IMR-90 (cell line): ENCODE measurements around the gene TOR4A. TPM values are rescaled to one million over a fixed set of nuclear protein-coding genes. Genes with fewer than 3 reads are reported as not detected.

Source experiments
- ATAC-seq: fragments of 200-7000 bp; cut with Tn5 transposase; 2 replicates; pipeline ENCODE4 v1.9.1; 2020; ENCODE audit warnings: low read depth, mild to moderate bottlenecking, moderate library complexity
- BruUV-seq: library from RNA; stranded (reverse); fragments of 400-500 nt; replicated peaks from 2 replicates; lab custom pipeline; 2021; lab: Mats Ljungman, UMichigan
- CTCF ChIA-PET: fragments of 300-600 bp; formaldehyde crosslinking; extraction: SDS; loops from one replicate; lab custom pipeline; 2021; ENCODE audit warnings: antibody characterized with exemption; lab: Yijun Ruan, JAX
- POLR2A ChIA-PET: fragments of 300-600 bp; sonication (Branson Sonifier 250); formaldehyde crosslinking; loops from one replicate; lab custom pipeline; 2022; ENCODE audit warnings: antibody characterized with exemption; ENCODE audit not compliant: unreplicated experiment; lab: Charles Lee
- DNase-seq: peaks from one replicate; pipeline ENCODE4 v3.0.0; 2013
- H2AFZ ChIP-seq: replicated peaks from 2 replicates; pipeline ENCODE3; 2013; ENCODE audit warnings: low read length, mild to moderate bottlenecking; ENCODE audit not compliant: poor library complexity
- H2AK5ac ChIP-seq: 2 replicates; pipeline ENCODE4 v1.6.1; 2013; ENCODE audit warnings: low read depth, low read length, inconsistent platforms
- H2AK9ac ChIP-seq: replicated peaks from 2 replicates; pipeline ENCODE3; 2013; ENCODE audit warnings: mild to moderate bottlenecking, low read depth, low read length, moderate library complexity; ENCODE audit not compliant: poor library complexity
- H2BK120ac ChIP-seq: 2 replicates; pipeline ENCODE4 v1.6.1; 2013; ENCODE audit warnings: low read depth, low read length, inconsistent platforms
- H2BK15ac ChIP-seq: 3 replicates; pipeline ENCODE4 v1.6.1; 2013; ENCODE audit warnings: low read depth, low read length, inconsistent platforms
- H2BK20ac ChIP-seq: 2 replicates; pipeline ENCODE4 v1.6.1; 2013; ENCODE audit warnings: low read depth, mild to moderate bottlenecking, inconsistent platforms, low read length, moderate library complexity
- H2BK5ac ChIP-seq: 2 replicates; pipeline ENCODE4 v1.6.1; 2013; ENCODE audit warnings: mild to moderate bottlenecking, low read depth, low read length, inconsistent platforms; ENCODE audit not compliant: poor library complexity, severe bottlenecking
- H3K14ac ChIP-seq: replicated peaks from 2 replicates; pipeline ENCODE4 v1.6.1; 2013; ENCODE audit warnings: low read depth, low read length, inconsistent platforms
- H3K18ac ChIP-seq: 2 replicates; pipeline ENCODE4 v1.6.1; 2013; ENCODE audit warnings: low read depth, low read length, control low read depth
- H3K23ac ChIP-seq: 2 replicates; pipeline ENCODE4 v1.6.1; 2013; ENCODE audit warnings: low read depth, low read length, inconsistent platforms
- H3K27ac ChIP-seq: 2 replicates; pipeline ENCODE4 v1.5.1; 2013; ENCODE audit warnings: mild to moderate bottlenecking, control low read depth, low read length; ENCODE audit not compliant: insufficient read depth
- H3K27me3 ChIP-seq: 2 replicates; pipeline ENCODE4 v1.6.1; 2013; ENCODE audit warnings: low read length; ENCODE audit not compliant: control insufficient read depth, insufficient read depth
- H3K36me3 ChIP-seq: 2 replicates; pipeline ENCODE4 v1.6.1; 2013; ENCODE audit warnings: low read length, mixed read lengths; ENCODE audit not compliant: control insufficient read depth, insufficient read depth
- H3K4ac ChIP-seq: 2 replicates; pipeline ENCODE4 v1.6.1; 2013; ENCODE audit warnings: low read depth, low read length, inconsistent platforms
- H3K4me1 ChIP-seq: 2 replicates; pipeline ENCODE4 v1.6.1; 2013; ENCODE audit warnings: low read length, mixed read lengths; ENCODE audit not compliant: control insufficient read depth, insufficient read depth
- H3K4me2 ChIP-seq: 2 replicates; pipeline ENCODE4 v1.6.1; 2013; ENCODE audit warnings: low read depth, mild to moderate bottlenecking, control low read depth, low read length, moderate library complexity
- H3K4me3 ChIP-seq: 2 replicates; pipeline ENCODE4 v1.5.1; 2013; ENCODE audit warnings: low read depth, mild to moderate bottlenecking, control low read depth, low read length, moderate library complexity; ENCODE audit not compliant: insufficient read depth
- H3K56ac ChIP-seq: 2 replicates; pipeline ENCODE4 v1.6.1; 2013; ENCODE audit warnings: low read length, inconsistent platforms; ENCODE audit not compliant: insufficient read depth; ENCODE audit errors: extremely low read depth
- H3K79me1 ChIP-seq, 2 experiments: 2 replicates each; pipeline ENCODE4 v1.6.1; 2013; ENCODE audit warnings: low read length in 2 of 2, inconsistent platforms in 1 of 2, low read depth in 1 of 2
- H3K9ac ChIP-seq: 2 replicates; pipeline ENCODE4 v1.6.1; 2013; ENCODE audit warnings: low read depth, low read length, control low read depth
- H3K9me1 ChIP-seq: 2 replicates; pipeline ENCODE4 v1.6.1; 2013; ENCODE audit warnings: low read length, inconsistent platforms; ENCODE audit not compliant: insufficient read depth
- H3K9me3 ChIP-seq: 2 replicates; pipeline ENCODE4 v1.6.1; 2013; ENCODE audit warnings: low read length; ENCODE audit not compliant: control insufficient read depth, insufficient read depth
- H4K20me1 ChIP-seq: 2 replicates; pipeline ENCODE4 v1.6.1; 2013; ENCODE audit warnings: low read length, inconsistent platforms; ENCODE audit not compliant: insufficient read depth
- H4K5ac ChIP-seq: 2 replicates; pipeline ENCODE4 v1.6.1; 2013; ENCODE audit warnings: mild to moderate bottlenecking, low read depth, low read length, control low read depth
- H4K8ac ChIP-seq, 2 experiments: 2 replicates each; pipeline ENCODE4 v1.6.1; 2013; ENCODE audit warnings: low read depth in 2 of 2, low read length in 2 of 2, control low read depth in 1 of 2, inconsistent platforms in 1 of 2
- H4K91ac ChIP-seq: 2 replicates; pipeline ENCODE4 v1.6.1; 2013; ENCODE audit warnings: low read depth, low read length, inconsistent platforms; ENCODE audit not compliant: insufficient read depth
- CEBPB ChIP-seq: IDR thresholded peaks from 2 replicates; pipeline ENCODE4 v1.6.1; 2012; ENCODE audit warnings: low read depth, low read length, improper control_type of control experiment
- CHD1 ChIP-seq: IDR thresholded peaks from 2 replicates; pipeline ENCODE4 v1.6.1; 2012; ENCODE audit warnings: low read depth, low read length, improper control_type of control experiment
- CTCF ChIP-seq: conservative IDR thresholded peaks from 2 replicates; pipeline ENCODE4 v1.5.1; 2012; ENCODE audit warnings: mild to moderate bottlenecking, low read depth, low read length, improper control_type of control experiment
- ELK1 ChIP-seq: fragments of 150-350 bp; IDR thresholded peaks from 2 replicates; pipeline ENCODE4 v1.6.1; 2016; ENCODE audit warnings: low read depth, mild to moderate bottlenecking, low read length, moderate library complexity, borderline replicate concordance
- MAFK ChIP-seq: IDR thresholded peaks from 2 replicates; pipeline ENCODE4 v1.6.1; 2012; ENCODE audit warnings: low read depth, low read length, improper control_type of control experiment
- MAZ ChIP-seq: IDR thresholded peaks from 2 replicates; pipeline ENCODE4 v1.6.1; 2012; ENCODE audit warnings: low read depth, mild to moderate bottlenecking, low read length, improper control_type of control experiment, moderate library complexity, borderline replicate concordance
- MXI1 ChIP-seq: IDR thresholded peaks from 2 replicates; pipeline ENCODE4 v1.6.1; 2012; ENCODE audit warnings: low read depth, mild to moderate bottlenecking, low read length, moderate library complexity, borderline replicate concordance
- NFE2L2 ChIP-seq: fragments of 150-350 bp; IDR thresholded peaks from 2 replicates; pipeline ENCODE4 v1.6.1; 2016; ENCODE audit warnings: low read depth, mild to moderate bottlenecking, low read length
- POLR2A ChIP-seq: IDR thresholded peaks from 2 replicates; pipeline ENCODE4 v1.6.1; 2012; ENCODE audit warnings: mild to moderate bottlenecking, low read depth, low read length
- RAD21 ChIP-seq: IDR thresholded peaks from 2 replicates; pipeline ENCODE4 v1.6.1; 2012; ENCODE audit warnings: low read length, improper control_type of control experiment
- RCOR1 ChIP-seq: IDR thresholded peaks from 2 replicates; pipeline ENCODE4 v1.6.1; 2012; ENCODE audit warnings: mild to moderate bottlenecking, low read length, improper control_type of control experiment; ENCODE audit not compliant: insufficient replicate concordance
- RFX5 ChIP-seq: IDR thresholded peaks from 2 replicates; pipeline ENCODE4 v1.8.0; 2012; ENCODE audit warnings: low read depth, mild to moderate bottlenecking, low read length, moderate library complexity
- SMC3 ChIP-seq: fragments of 150-350 bp; IDR thresholded peaks from 2 replicates; pipeline ENCODE4 v1.6.1; 2016; ENCODE audit warnings: low read depth, mild to moderate bottlenecking, antibody characterized with exemption, low read length, moderate library complexity
- USF2 ChIP-seq: fragments of 150-350 bp; IDR thresholded peaks from 2 replicates; pipeline ENCODE4 v1.6.1; 2017; ENCODE audit warnings: mild to moderate bottlenecking, antibody characterized with exemption, low read length, low read depth
- WGBS, 2 experiments: methylation state at CpG; one replicate each; pipeline versions ENCODE4 v1.1.5 to v1.1.7; 2013; ENCODE audit warnings: missing lambda C conversion rate in 2 of 2; ENCODE audit not compliant: insufficient read length in 1 of 2; ENCODE audit errors: extremely low coverage in 2 of 2; 5-methylcytosine and 5-hydroxymethylcytosine counted together
- dilution Hi-C: fragments of 300-500 bp; cut with HindIII; formaldehyde crosslinking; loops from one replicate; pipeline ENCODE4 v1.14.3; 2018; ENCODE audit warnings: low sequenced_read_pairs; ENCODE audit not compliant: unreplicated experiment
- in situ Hi-C: fragments of 300-500 bp; cut with MboI; formaldehyde crosslinking; loops from 3 replicates; pipeline ENCODE4 v1.14.3; 2019; ENCODE audit warnings: low sequenced_read_pairs, inconsistent platforms, mixed read lengths
- intact Hi-C: fragments of 100-400 bp; cut with micrococcal nuclease; formaldehyde crosslinking; loops from 2 replicates; pipeline ENCODE4 v1.10.0; 2022
- polyA plus RNA-seq, 3 experiments: library from polyadenylated mRNA; depleted of rRNA; stranded (reverse); fragments of >200 nt; gene quantifications; 2 replicates each; pipeline ENCODE4 v1.2.3, GENCODE V29; 2012; ENCODE audit warnings: low replicate concordance in 1 of 3
- total RNA-seq: library from RNA; depleted of rRNA; stranded (reverse); fragments of >200 nt; gene quantifications from 2 replicates; pipeline ENCODE4 v1.2.3, GENCODE V29; 2012

The TOR4A gene
- total and polyA plus RNA-seq, 2 of the 4 experiments (the other 2 are of a cell fraction) = 9.7 to 22.9 TPM

DNA sequence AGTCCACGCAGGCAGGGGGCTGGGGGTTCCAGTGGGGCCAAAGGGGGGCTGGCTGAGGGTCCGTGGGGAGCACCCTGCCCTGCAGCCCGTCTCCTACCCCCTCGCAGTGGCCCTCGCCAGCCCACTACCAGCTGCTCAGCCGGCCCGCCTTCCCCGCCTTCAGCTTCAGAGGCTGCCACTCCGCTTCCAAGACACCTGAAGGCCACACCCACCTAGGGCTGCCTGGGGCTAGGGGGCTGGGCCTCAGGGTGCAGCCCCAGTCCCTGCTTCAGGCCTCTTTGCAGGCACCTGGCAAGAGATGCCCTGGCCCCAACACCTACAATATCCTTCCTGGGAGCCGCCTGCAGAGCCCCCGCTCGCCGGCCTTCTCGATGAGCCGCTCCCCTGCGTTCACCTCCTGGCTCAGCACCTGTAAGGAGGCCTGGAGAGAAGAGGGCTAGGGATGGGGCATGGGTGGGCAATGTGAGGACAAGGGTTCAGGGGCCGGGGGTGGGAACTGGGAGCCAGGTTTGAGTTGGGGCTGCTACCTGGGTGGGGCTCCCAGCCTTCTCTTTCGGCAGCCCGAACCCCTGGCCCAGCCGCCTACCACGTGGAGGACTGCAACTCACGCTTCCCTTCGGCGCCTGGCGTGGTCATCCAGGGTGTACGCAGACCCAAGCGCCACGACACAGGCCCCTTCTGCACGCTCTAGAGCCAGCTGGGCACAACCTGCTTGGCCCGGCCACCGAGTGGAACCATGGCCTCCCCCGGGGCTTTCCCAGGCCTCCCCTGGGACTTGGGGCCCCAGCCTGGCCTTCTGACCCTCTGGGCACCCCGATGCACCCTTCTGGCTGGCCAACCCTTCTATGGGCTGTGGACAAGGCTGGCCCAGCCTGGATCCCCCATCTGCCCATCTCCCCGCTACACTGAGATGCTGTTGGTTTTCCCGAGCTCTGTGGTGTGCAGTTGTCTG lies 24.7 kb upstream of the TOR4A start:
- ChIA-PET POLR2A (no interaction called here), CTCF (no interaction called here)
- H3K4me1 ChIP-seq = peaks cover 11% of the 10 kb centered on the region
- H3K9me3 ChIP-seq = no peaks in the 10 kb centered on the region
- DNase-seq = no peak
- H3K4me3 ChIP-seq = no peak overlapping the region
- 89% methylated on average over 21 of the region's 35 CpGs; no CpG with 5 or more reads in 1 of the 2 experiments for WGBS, 2 experiments
- no peak overlapping the region for H2BK120ac ChIP-seq
- intact Hi-C loops = no loop called here
- H2AK9ac ChIP-seq = no peak overlapping the region
- in situ Hi-C loops = no loop called here
- H3K23ac ChIP-seq = no peak overlapping the region
- no peak overlapping the region for H4K5ac ChIP-seq
- no TSS peak for BruUV-seq
- H2BK5ac ChIP-seq = no peak overlapping the region
- H3K9ac ChIP-seq = no peak overlapping the region
- dilution Hi-C loops = no loop called here
- peaks cover 8 to 24% of the 10 kb centered on the region in 2 experiments; a peak in 3 of 4 replicates for H3K79me1 ChIP-seq
- H3K4me2 ChIP-seq = no peak overlapping the region
- no peak overlapping the region for H2AK5ac ChIP-seq
- no peak overlapping the region for H3K27ac ChIP-seq
- H3K27me3 ChIP-seq = no peaks in the 10 kb centered on the region
- H2AFZ ChIP-seq = peak overlapping the region; percentile 21
- no peak overlapping the region for H2BK15ac ChIP-seq
- ATAC-seq = no peak
- H3K18ac ChIP-seq = no peak overlapping the region
- H4K20me1 ChIP-seq = peaks cover 11% of the 10 kb centered on the region
- no peaks in the 10 kb centered on the region for H3K9me1 ChIP-seq
- peaks cover 8% of the 10 kb centered on the region for H3K36me3 ChIP-seq
- no peak overlapping the region for H3K4ac ChIP-seq
- no peak overlapping the region for H2BK20ac ChIP-seq
- H4K8ac ChIP-seq = no peak overlapping the region
- no peak overlapping the region for H3K56ac ChIP-seq
- H4K91ac ChIP-seq = no peak overlapping the region
- H3K14ac ChIP-seq = no peak overlapping the region
- TF ChIP-seq CTCF = no peak
- TF ChIP-seq USF2 = no peak
- no peak for TF ChIP-seq MXI1
- TF ChIP-seq NFE2L2 = no peak
- TF ChIP-seq CEBPB = no peak
- no peak for TF ChIP-seq SMC3
- no peak for TF ChIP-seq RAD21
- no peak for TF ChIP-seq POLR2A
- TF ChIP-seq MAZ = no peak
- TF ChIP-seq CHD1 = no peak
- TF ChIP-seq MAFK = no peak
- TF ChIP-seq ELK1 = no peak
- TF ChIP-seq RCOR1 = no peak
- no peak for TF ChIP-seq RFX5
